Skeletal muscle satellite cell (primary cell): ENCODE measurements around the gene GALM.
A peak's percentile ranks its signal among the peaks of the same experiment; 100 is the strongest.

Source experiments
- H3K27me3 ChIP-seq: 2 replicates; pipeline ENCODE4 v1.7.0; 2013; ENCODE audit warnings: low read length; ENCODE audit not compliant: control insufficient read depth, insufficient read depth
- H3K36me3 ChIP-seq: 2 replicates; pipeline ENCODE4 v1.7.0; 2013; ENCODE audit warnings: mild to moderate bottlenecking, control low read depth, low read length; ENCODE audit not compliant: insufficient read depth
- H3K4me1 ChIP-seq: 2 replicates; pipeline ENCODE4 v1.7.0; 2013; ENCODE audit warnings: low read length; ENCODE audit not compliant: control insufficient read depth, insufficient read depth
- H3K4me2 ChIP-seq: 2 replicates; pipeline ENCODE4 v1.7.0; 2013; ENCODE audit warnings: mild to moderate bottlenecking, low read length
- H3K4me3 ChIP-seq: 2 replicates; pipeline ENCODE4 v1.7.0; 2013; ENCODE audit warnings: low read length
- H3K9ac ChIP-seq: 2 replicates; pipeline ENCODE4 v1.7.0; 2013; ENCODE audit warnings: mild to moderate bottlenecking, low read depth, low read length, moderate library complexity
- H3K9me3 ChIP-seq: replicated peaks from 2 replicates; pipeline ENCODE4 v1.7.0; 2013; ENCODE audit warnings: mild to moderate bottlenecking, control low read depth, low read length

Gene GALM

GRCh38 chr2:38765551-38765950 lies 99.6 kb downstream of the GALM start:
- Histone ChIP-seq H3K4me3 (no peak overlapping the region), H3K27me3 (no peaks in the 10 kb centered on the region), H3K4me1 (peaks cover 5% of the 10 kb centered on the region), H3K4me2 (no peak overlapping the region), H3K9ac (no peak overlapping the region), H3K9me3 (no peaks in the 10 kb centered on the region), H3K36me3 (no peaks in the 10 kb centered on the region)

- peaks cover 7% of the 10 kb centered on the region for H3K4me1 ChIP-seq
- H3K9me3 ChIP-seq: no peaks in the 10 kb centered on the region
- no peak overlapping the region for H3K9ac ChIP-seq
- no peaks in the 10 kb centered on the region for H3K27me3 ChIP-seq
- H3K4me3 ChIP-seq: no peak overlapping the region
- H3K36me3 ChIP-seq: no peaks in the 10 kb centered on the region
- H3K4me2 ChIP-seq: no peak overlapping the region
Measured at GRCh38 chr2:38771632-38772031, 105.7 kb downstream of the GALM start.

- no peaks in the 10 kb centered on the region for H3K27me3 ChIP-seq
- H3K9me3 ChIP-seq: no peaks in the 10 kb centered on the region
- H3K4me1 ChIP-seq: peaks cover 12% of the 10 kb centered on the region
- no peaks in the 10 kb centered on the region for H3K36me3 ChIP-seq
- H3K4me3 ChIP-seq: no peak overlapping the region
- no peak overlapping the region for H3K9ac ChIP-seq
- no peak overlapping the region for H3K4me2 ChIP-seq
Measured at GRCh38 chr2:38775097-38775920, 109.4 kb downstream of the GALM start.

- Histone ChIP-seq H3K4me2 (no peak overlapping the region), H3K4me3 (no peak overlapping the region), H3K9ac (no peak overlapping the region), H3K9me3 (no peaks in the 10 kb centered on the region), H3K27me3 (no peaks in the 10 kb centered on the region), H3K4me1 (peaks cover 12% of the 10 kb centered on the region), H3K36me3 (no peaks in the 10 kb centered on the region)
Measured at GRCh38 chr2:38775921-38776225, 110.0 kb downstream of the GALM start.

- Histone ChIP-seq H3K36me3 (peaks cover 4% of the 10 kb centered on the region), H3K4me1 (peaks cover 11% of the 10 kb centered on the region), H3K9me3 (no peaks in the 10 kb centered on the region), H3K4me3 (no peak overlapping the region), H3K4me2 (no peak overlapping the region), H3K27me3 (no peaks in the 10 kb centered on the region), H3K9ac (no peak overlapping the region)
Measured at GRCh38 chr2:38776531-38776930, 110.6 kb downstream of the GALM start.

- Histone ChIP-seq H3K27me3 (no peaks in the 10 kb centered on the region), H3K4me2 (peak overlapping the region; percentile 85), H3K9me3 (no peaks in the 10 kb centered on the region), H3K4me1 (peaks cover 4% of the 10 kb centered on the region), H3K4me3 (peak overlapping the region; percentile 76), H3K36me3 (peaks cover 11% of the 10 kb centered on the region), H3K9ac (peak overlapping the region; percentile 84)
Measured at GRCh38 chr2:38778687-38779082, 112.8 kb downstream of the GALM start.

- Histone ChIP-seq H3K9me3 (no peaks in the 10 kb centered on the region), H3K36me3 (peaks cover 11% of the 10 kb centered on the region), H3K9ac (no peak overlapping the region), H3K4me1 (peaks cover 4% of the 10 kb centered on the region), H3K4me3 (no peak overlapping the region), H3K4me2 (no peak overlapping the region), H3K27me3 (no peaks in the 10 kb centered on the region)
Measured at GRCh38 chr2:38783586-38783985, 117.7 kb downstream of the GALM start.
